HepG2 (cell line): ENCODE data around the gene ARAP1. TPM values are rescaled to one million over a fixed set of nuclear protein-coding genes. Genes with fewer than 3 reads are reported as not detected.

ENCODE experiments used
- ATF1 ChIP-seq: IDR thresholded peaks from 2 replicates; pipeline ENCODE4 v1.6.1; 2016; ENCODE audit warnings: mild to moderate bottlenecking, control low read depth
- HIVEP1 ChIP-seq: sonication (generic); formaldehyde crosslinking; IDR thresholded peaks from 2 replicates; pipeline ENCODE4 v1.4.0; 2020; ENCODE audit warnings: mild to moderate bottlenecking, missing genetic modification reagents
- HNF1A ChIP-seq, 2 experiments: sonication (generic) in 1 of 2; formaldehyde crosslinking in 1 of 2; IDR thresholded peaks; 2 replicates each; pipeline versions ENCODE4 v1.4.0 to v1.6.1; 2016 to 2020; ENCODE audit warnings: borderline replicate concordance in 1 of 2, low read depth in 1 of 2, mild to moderate bottlenecking in 1 of 2, missing genetic modification reagents in 1 of 2
- HNF4A ChIP-seq: sonication (generic); formaldehyde crosslinking; IDR thresholded peaks from 2 replicates; pipeline ENCODE4 v1.4.0; 2020; ENCODE audit warnings: missing genetic modification reagents
- HOXA9 ChIP-seq: sonication (generic); formaldehyde crosslinking; IDR thresholded peaks from 2 replicates; pipeline ENCODE4 v1.8.1; 2022; ENCODE audit warnings: missing genetic modification reagents, mild to moderate bottlenecking, moderate library complexity, borderline replicate concordance
- SP4 ChIP-seq: sonication (generic); formaldehyde crosslinking; IDR thresholded peaks from 2 replicates; pipeline ENCODE4 v1.8.1; 2023; ENCODE audit warnings: mild to moderate bottlenecking, missing genetic modification reagents
- ZNF225 ChIP-seq: sonication (generic); formaldehyde crosslinking; IDR thresholded peaks from 2 replicates; pipeline ENCODE4 v1.4.0; 2020; ENCODE audit warnings: mild to moderate bottlenecking, missing genetic modification reagents
- ZNF24 ChIP-seq: fragments of 450-650 bp; IDR thresholded peaks from 2 replicates; pipeline ENCODE4 v1.6.1; 2017; ENCODE audit warnings: antibody characterized with exemption, mild to moderate bottlenecking
- ZNF546 ChIP-seq: sonication (generic); formaldehyde crosslinking; conservative IDR thresholded peaks from 2 replicates; pipeline ENCODE4 v1.8.1; 2023; ENCODE audit warnings: mild to moderate bottlenecking, missing genetic modification reagents
- ZNF556 ChIP-seq: sonication (generic); formaldehyde crosslinking; IDR thresholded peaks from 2 replicates; pipeline ENCODE4 v1.4.0; 2020; ENCODE audit warnings: mild to moderate bottlenecking, missing genetic modification reagents, borderline replicate concordance
- ZNF615 ChIP-seq: sonication (generic); formaldehyde crosslinking; IDR thresholded peaks from 2 replicates; pipeline ENCODE4 v1.5.0; 2020; ENCODE audit warnings: mild to moderate bottlenecking, missing genetic modification reagents, borderline replicate concordance
- ZNF747 ChIP-seq: sonication (generic); formaldehyde crosslinking; IDR thresholded peaks from 2 replicates; pipeline ENCODE4 v1.8.1; 2023; ENCODE audit warnings: missing genetic modification reagents, mild to moderate bottlenecking, borderline replicate concordance
- ZNF878 ChIP-seq: sonication (generic); formaldehyde crosslinking; IDR thresholded peaks from 2 replicates; pipeline ENCODE4 v1.8.1; 2023; ENCODE audit warnings: mild to moderate bottlenecking, missing genetic modification reagents, moderate library complexity
- ZXDC ChIP-seq: sonication (generic); formaldehyde crosslinking; IDR thresholded peaks from 2 replicates; pipeline ENCODE4 v1.5.0; 2020; ENCODE audit warnings: mild to moderate bottlenecking, missing genetic modification reagents
- polyA plus RNA-seq, 8 experiments: library from polyadenylated mRNA; depleted of rRNA in 3 of 8; stranded (reverse) in 7 of 8; unstranded in 1 of 8; fragments of >200 nt; fragmentation: Illumina TruSeq in 4 of 8; extraction: Trizol in 4 of 8; gene quantifications; 2 replicates each; pipeline versions ENCODE4 v1.2.1 to v1.2.3, GENCODE V29; 2011 to 2016; ENCODE audit warnings: low read depth in 4 of 8, missing spikeins in 1 of 8, mixed read lengths in 1 of 8; ENCODE audit not compliant: insufficient read depth in 1 of 8
- total RNA-seq, 5 experiments: library from RNA; depleted of rRNA; stranded (reverse); fragments of >200 nt; fragmentation: Illumina TruSeq; extraction: Trizol; gene quantifications; 2 replicates each; pipeline ENCODE4 v1.2.3, GENCODE V29; 2016; ENCODE audit warnings: low read depth in 1 of 5
- TF ChIP-seq, protein P1 (sequence below): sonication (generic); formaldehyde crosslinking; IDR thresholded peaks from 2 replicates; pipeline ENCODE4 v1.5.1; 2020; ENCODE audit warnings: mild to moderate bottlenecking, missing genetic modification reagents, moderate library complexity
- TF ChIP-seq, protein P2 (sequence below): sonication (generic); formaldehyde crosslinking; IDR thresholded peaks from 2 replicates; pipeline ENCODE4 v1.5.0; 2020; ENCODE audit warnings: mild to moderate bottlenecking, missing genetic modification reagents, moderate library complexity

Gene ARAP1
- total and polyA plus RNA-seq, 2 of the 13 experiments (the other 11 are each of a cell fraction or from before 2014, with no cell fraction given): 43.2 to 55.5 TPM

- TF ChIP-seq HNF1A (IDR thresholded peaks at IDR 0.05; ENCODE audit: low read depth): no peak
- 0 out of 2 replicates have a peak, but pooled peaks have one; percentile 16 for TF ChIP-seq HNF1A (CRISPR knock-in tag; IDR thresholded peaks at IDR 0.05; ENCODE audit: borderline replicate concordance)
- TF ChIP-seq ZNF556 (CRISPR knock-in tag): no peak
- TF ChIP-seq ZNF615 (CRISPR knock-in tag): no peak
- TF ChIP-seq HOXA9 (CRISPR knock-in tag): no peak
- TF ChIP-seq, protein P1, sequence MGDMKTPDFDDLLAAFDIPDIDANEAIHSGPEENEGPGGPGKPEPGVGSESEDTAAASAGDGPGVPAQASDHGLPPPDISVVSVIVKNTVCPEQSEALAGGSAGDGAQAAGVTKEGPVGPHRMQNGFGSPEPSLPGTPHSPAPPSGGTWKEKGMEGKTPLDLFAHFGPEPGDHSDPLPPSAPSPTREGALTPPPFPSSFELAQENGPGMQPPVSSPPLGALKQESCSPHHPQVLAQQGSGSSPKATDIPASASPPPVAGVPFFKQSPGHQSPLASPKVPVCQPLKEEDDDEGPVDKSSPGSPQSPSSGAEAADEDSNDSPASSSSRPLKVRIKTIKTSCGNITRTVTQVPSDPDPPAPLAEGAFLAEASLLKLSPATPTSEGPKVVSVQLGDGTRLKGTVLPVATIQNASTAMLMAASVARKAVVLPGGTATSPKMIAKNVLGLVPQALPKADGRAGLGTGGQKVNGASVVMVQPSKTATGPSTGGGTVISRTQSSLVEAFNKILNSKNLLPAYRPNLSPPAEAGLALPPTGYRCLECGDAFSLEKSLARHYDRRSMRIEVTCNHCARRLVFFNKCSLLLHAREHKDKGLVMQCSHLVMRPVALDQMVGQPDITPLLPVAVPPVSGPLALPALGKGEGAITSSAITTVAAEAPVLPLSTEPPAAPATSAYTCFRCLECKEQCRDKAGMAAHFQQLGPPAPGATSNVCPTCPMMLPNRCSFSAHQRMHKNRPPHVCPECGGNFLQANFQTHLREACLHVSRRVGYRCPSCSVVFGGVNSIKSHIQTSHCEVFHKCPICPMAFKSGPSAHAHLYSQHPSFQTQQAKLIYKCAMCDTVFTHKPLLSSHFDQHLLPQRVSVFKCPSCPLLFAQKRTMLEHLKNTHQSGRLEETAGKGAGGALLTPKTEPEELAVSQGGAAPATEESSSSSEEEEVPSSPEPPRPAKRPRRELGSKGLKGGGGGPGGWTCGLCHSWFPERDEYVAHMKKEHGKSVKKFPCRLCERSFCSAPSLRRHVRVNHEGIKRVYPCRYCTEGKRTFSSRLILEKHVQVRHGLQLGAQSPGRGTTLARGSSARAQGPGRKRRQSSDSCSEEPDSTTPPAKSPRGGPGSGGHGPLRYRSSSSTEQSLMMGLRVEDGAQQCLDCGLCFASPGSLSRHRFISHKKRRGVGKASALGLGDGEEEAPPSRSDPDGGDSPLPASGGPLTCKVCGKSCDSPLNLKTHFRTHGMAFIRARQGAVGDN (CRISPR knock-in tag): peak; percentile 88
- peak; percentile 69 for TF ChIP-seq HNF4A (CRISPR knock-in tag)
- TF ChIP-seq SP4 (CRISPR knock-in tag): peak; percentile 31; the same call in 1 of the 2 replicates
- TF ChIP-seq, protein P2, sequence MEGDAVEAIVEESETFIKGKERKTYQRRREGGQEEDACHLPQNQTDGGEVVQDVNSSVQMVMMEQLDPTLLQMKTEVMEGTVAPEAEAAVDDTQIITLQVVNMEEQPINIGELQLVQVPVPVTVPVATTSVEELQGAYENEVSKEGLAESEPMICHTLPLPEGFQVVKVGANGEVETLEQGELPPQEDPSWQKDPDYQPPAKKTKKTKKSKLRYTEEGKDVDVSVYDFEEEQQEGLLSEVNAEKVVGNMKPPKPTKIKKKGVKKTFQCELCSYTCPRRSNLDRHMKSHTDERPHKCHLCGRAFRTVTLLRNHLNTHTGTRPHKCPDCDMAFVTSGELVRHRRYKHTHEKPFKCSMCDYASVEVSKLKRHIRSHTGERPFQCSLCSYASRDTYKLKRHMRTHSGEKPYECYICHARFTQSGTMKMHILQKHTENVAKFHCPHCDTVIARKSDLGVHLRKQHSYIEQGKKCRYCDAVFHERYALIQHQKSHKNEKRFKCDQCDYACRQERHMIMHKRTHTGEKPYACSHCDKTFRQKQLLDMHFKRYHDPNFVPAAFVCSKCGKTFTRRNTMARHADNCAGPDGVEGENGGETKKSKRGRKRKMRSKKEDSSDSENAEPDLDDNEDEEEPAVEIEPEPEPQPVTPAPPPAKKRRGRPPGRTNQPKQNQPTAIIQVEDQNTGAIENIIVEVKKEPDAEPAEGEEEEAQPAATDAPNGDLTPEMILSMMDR (CRISPR knock-in tag): peak; percentile 23; the same call in 1 of the 2 replicates
- TF ChIP-seq ZNF747 (CRISPR knock-in tag): no peak
- TF ChIP-seq ATF1 (CRISPR knock-in tag): no peak
- peak; percentile 26; the same call in 1 of the 2 replicates for TF ChIP-seq ZNF225
- no peak for TF ChIP-seq ZNF24
- TF ChIP-seq ZNF546 (CRISPR knock-in tag): no peak
- no peak for TF ChIP-seq ZNF878 (CRISPR knock-in tag)
- TF ChIP-seq HIVEP1 (CRISPR knock-in tag): no peak
- no peak for TF ChIP-seq ZXDC (CRISPR knock-in tag)
Observed at GRCh38 chr11:72789493-72790131, 37.4 kb upstream of the ARAP1 start (continued).
